Nephron (organoid): Measurements from ENCODE around the gene CKLF.

Source experiments
- H3K27ac Mint-ChIP-seq, 3 experiments: 2 replicates each; pipeline ENCODE4 v1.8.0; 2020; ENCODE audit warnings: mixed read lengths in 3 of 3, mild to moderate bottlenecking in 2 of 3, moderate library complexity in 1 of 3
- H3K27me3 Mint-ChIP-seq: 2 replicates; pipeline ENCODE4 v1.8.0; 2021; ENCODE audit warnings: low read depth, mild to moderate bottlenecking, moderate library complexity, mixed read lengths
- H3K36me3 Mint-ChIP-seq: 2 replicates; pipeline ENCODE4 v1.8.0; 2020; ENCODE audit warnings: low read depth, mixed read lengths
- H3K4me1 Mint-ChIP-seq: 2 replicates; pipeline ENCODE4 v1.8.0; 2020; ENCODE audit warnings: mixed read lengths
- H3K4me3 Mint-ChIP-seq, 3 experiments: 2 replicates each; pipeline ENCODE4 v1.8.0; 2020; ENCODE audit warnings: mild to moderate bottlenecking in 3 of 3, mixed read lengths in 3 of 3, moderate library complexity in 2 of 3
- H3K9me3 Mint-ChIP-seq: 2 replicates; pipeline ENCODE4 v1.8.0; 2020; ENCODE audit warnings: mixed read lengths
- CTCF ChIP-seq, 3 experiments: fragments of 200-600 bp; sonication (generic); IDR thresholded peaks; one replicate each; pipeline ENCODE4 v1.5.0; 2021; ENCODE audit warnings: antibody characterized with exemption in 3 of 3; ENCODE audit not compliant: unreplicated experiment in 3 of 3

The CKLF gene

GRCh38 chr16:66569131-66569530 lies 16.8 kb downstream of the CKLF start:
- Mint-ChIP-seq H3K4me1 (peaks cover 4% of the 10 kb centered on the region), H3K9me3 (no peaks in the 10 kb centered on the region), H3K27ac (no peak overlapping the region), H3K27me3 (peaks cover 4% of the 10 kb centered on the region), H3K4me3 (no peak overlapping the region), H3K36me3 (peaks cover 29% of the 10 kb centered on the region)
- TF ChIP-seq CTCF (IDR thresholded peaks at IDR 0.05; ENCODE audit: unreplicated experiment in 3 of 3) = no peak

GRCh38 chr16:66569827-66570405 lies 17.5 kb downstream of the CKLF start:
- no peak overlapping the region for H3K4me3 Mint-ChIP-seq
- H3K4me1 Mint-ChIP-seq = peaks cover 7% of the 10 kb centered on the region
- H3K9me3 Mint-ChIP-seq = no peaks in the 10 kb centered on the region
- no peak for TF ChIP-seq CTCF (IDR thresholded peaks at IDR 0.05; ENCODE audit: unreplicated experiment in 3 of 3)
- peaks cover 4% of the 10 kb centered on the region for H3K27me3 Mint-ChIP-seq
- H3K27ac Mint-ChIP-seq = no peak overlapping the region
- peaks cover 26% of the 10 kb centered on the region for H3K36me3 Mint-ChIP-seq

GRCh38 chr16:66572356-66572755 lies 20.0 kb downstream of the CKLF start:
- TF ChIP-seq CTCF (IDR thresholded peaks at IDR 0.05; ENCODE audit: unreplicated experiment in 3 of 3) = no peak
- Mint-ChIP-seq H3K4me1 (peaks cover 10% of the 10 kb centered on the region), H3K27ac (peak overlapping the region in 1 of 3 experiments; percentile 60), H3K4me3 (no peak overlapping the region), H3K36me3 (peaks cover 2% of the 10 kb centered on the region), H3K9me3 (no peaks in the 10 kb centered on the region), H3K27me3 (peaks cover under 1% of the 10 kb centered on the region)

GRCh38 chr16:66574081-66574480 lies 21.7 kb downstream of the CKLF start:
- no peak for TF ChIP-seq CTCF (IDR thresholded peaks at IDR 0.05; ENCODE audit: unreplicated experiment in 3 of 3)
- Mint-ChIP-seq H3K9me3 (no peaks in the 10 kb centered on the region), H3K27me3 (peaks cover 5% of the 10 kb centered on the region), H3K27ac (peak overlapping the region; percentile 23 to 79 (median 54)), H3K4me1 (peaks cover 13% of the 10 kb centered on the region), H3K4me3 (no peak overlapping the region), H3K36me3 (no peaks in the 10 kb centered on the region)

- Mint-ChIP-seq H3K27me3 (peaks cover 5% of the 10 kb centered on the region), H3K27ac (peak overlapping the region; percentile 23 to 79 (median 54)), H3K4me3 (no peak overlapping the region), H3K36me3 (no peaks in the 10 kb centered on the region), H3K9me3 (no peaks in the 10 kb centered on the region), H3K4me1 (peaks cover 13% of the 10 kb centered on the region)
- no peak for TF ChIP-seq CTCF (IDR thresholded peaks at IDR 0.05; ENCODE audit: unreplicated experiment in 3 of 3)
These were observed 22.2 kb downstream of the CKLF start for GRCh38 chr16:66574531-66574930.

- Mint-ChIP-seq H3K27ac (no peak overlapping the region), H3K9me3 (no peaks in the 10 kb centered on the region), H3K27me3 (peaks cover 5% of the 10 kb centered on the region), H3K4me3 (no peak overlapping the region), H3K36me3 (no peaks in the 10 kb centered on the region), H3K4me1 (peaks cover 15% of the 10 kb centered on the region)
- no peak for TF ChIP-seq CTCF (IDR thresholded peaks at IDR 0.05; ENCODE audit: unreplicated experiment in 3 of 3)
These were observed 22.7 kb downstream of the CKLF start for GRCh38 chr16:66575060-66575459.
